ENCODE results near the gene HTRA2.

- no peak for TF ChIP-seq CTCF (IDR thresholded peaks at IDR 0.05)
- TF ChIP-seq POLR2A (IDR thresholded peaks at IDR 0.05) = no peak
These were observed 26.8 kb upstream of the HTRA2 start for GRCh38 chr2:74502720-74503505.
